HG03571 (cell line): ENCODE results near the gene GJC1.
"Not testable (repeated sequence)": the region's sequence is repeated elsewhere in the genome, so short reads cannot be mapped to it uniquely, and the experiment has no call there.

Experiments used
- ATAC-seq: cut with Tn5 transposase; IDR thresholded peaks from one replicate; pipeline ENCODE4 v1.9.1; 2021; ENCODE audit not compliant: unreplicated experiment

GJC1 gene

DNA sequence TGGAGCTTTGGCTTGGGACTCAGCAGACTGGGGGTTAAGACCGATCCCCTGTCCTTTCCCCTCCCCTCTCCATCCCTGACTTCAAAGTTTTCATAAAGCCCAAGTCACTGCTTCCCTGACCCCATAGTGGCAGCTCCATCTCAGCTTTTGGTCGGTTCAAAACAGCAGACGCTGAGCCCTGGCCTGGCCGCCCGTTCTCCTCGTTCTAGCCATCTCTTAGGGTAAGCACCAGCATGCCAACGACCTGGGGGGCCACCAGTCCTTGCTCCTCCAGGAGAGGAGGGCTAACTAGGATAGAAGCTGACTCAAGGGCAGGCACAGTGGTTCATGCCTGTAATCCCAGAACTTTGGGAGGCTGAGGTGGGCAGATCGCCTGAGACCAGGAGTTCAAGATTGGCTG, 16.1 kb upstream of the GJC1 start:
- no peak for ATAC-seq

DNA sequence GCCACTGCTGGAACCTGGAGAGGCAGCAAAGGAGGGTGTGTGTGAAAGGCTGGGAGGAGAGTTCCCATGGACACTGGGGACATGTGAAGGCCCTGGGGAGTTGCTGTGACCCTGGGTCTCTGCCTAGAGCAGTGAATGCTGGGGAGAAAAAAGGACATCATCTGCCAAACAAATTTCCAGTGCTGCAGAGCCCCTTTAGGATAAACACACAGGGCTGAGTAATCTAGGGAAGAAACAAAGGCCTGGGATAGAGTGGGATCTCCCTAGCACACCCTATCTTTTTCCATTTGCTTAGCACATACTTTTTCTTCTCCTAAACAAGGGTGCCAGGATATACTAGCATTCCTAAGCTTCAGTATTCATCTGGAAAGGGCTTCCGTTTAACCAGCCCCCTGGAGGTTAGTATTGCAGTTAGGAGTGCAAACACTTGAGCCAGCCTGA, 14.3 kb upstream of the GJC1 start:
- no peak for ATAC-seq

DNA sequence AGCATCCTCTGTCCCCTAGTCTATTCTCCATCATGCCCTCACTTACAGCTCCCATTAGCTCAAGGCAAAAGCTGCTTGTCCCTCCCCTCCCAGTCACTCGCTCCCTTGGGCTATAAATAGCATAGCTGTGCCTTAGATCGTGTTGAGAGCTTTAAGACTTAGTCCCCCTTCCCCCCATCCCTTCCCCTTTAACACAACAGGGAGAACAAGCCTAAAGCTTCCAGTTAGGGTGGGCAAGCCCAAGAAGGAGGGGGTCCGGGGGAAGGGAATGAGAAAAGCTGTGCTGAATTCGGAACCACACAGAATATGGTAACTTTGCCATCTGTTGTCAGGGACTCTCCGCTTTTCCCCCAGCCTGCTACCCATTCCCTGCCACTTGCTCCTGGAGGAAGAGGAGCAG, 12.7 kb upstream of the GJC1 start:
- ATAC-seq: no peak

DNA sequence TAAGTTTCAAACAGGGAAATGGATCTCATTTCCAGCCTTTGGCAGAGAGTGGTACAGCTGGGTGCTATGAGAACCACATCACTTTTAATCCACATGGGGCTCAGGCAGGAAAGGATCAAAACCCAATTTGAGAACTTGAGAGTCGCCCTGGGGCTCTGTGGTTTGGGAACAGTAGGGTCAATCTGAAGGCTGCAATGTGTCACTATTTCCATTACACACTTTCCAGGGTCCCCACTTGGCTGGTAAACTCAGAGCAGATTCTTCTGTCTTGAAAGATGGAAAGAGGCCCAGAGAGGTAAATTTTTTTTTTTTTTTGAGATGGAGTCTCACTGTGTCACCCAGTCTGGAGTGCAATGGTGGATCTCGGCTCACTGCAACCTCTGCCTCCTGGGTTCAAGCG, 10.8 kb upstream of the GJC1 start:
- ATAC-seq: no peak

DNA sequence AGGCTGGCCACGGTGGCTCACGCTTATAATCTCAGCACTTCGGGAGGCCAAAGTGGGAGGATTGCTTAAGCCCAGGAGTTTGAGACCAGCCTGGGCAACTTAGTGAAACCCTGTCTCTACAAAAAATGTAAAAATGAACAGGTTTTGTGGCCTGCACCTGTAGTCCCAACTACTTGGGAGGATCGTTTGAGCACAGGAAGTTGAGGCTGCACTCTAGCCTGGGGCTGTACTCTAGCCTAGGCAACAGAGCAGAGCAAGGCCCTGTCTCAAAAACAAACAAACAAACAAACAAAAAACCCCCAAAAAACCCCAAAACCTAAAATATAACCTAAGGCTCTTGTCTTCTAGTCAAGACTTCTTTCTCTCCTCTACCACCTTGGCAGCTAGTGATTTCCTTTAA, 10.2 kb upstream of the GJC1 start:
- ATAC-seq: no peak

DNA sequence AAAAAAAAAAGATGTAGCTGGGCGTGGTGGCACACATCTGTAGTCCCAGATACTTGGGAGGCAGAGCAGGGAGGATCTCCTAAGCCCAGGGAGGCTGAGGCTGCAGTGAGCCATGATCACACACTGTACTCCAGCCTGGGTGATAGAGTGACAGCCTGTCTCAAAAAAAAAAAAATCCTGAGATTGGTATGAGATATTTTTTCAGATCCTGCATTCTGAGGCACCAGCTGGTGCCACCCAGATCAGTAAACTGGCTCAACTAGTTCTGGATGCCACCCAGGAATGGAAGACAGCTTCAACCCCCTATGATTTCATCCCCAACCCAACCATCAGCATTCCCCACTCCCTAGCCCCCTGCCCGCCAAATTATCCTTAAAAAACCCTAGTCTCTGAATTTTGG, 7.1 kb upstream of the GJC1 start:
- no peak for ATAC-seq

DNA sequence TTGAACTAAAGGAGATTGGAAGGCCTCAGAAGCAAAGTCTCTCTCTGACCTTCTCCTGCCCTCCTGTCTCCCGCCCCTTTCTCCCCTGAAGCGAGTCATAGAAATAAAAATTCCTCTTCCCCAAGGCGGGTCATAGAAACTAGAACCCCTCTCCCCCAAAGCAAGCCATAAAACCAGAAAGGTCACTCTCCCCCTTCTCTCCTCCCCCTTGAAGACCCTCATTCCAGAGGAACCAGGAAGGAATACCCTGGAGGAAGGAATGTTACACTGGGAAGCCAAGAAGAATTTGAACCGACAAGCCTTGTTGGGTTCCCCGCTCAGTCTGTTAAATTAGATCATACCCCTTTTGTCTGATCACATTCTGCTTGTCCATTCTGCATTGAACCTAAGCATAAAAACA, 2.7 kb upstream of the GJC1 start:
- ATAC-seq: no peak

DNA sequence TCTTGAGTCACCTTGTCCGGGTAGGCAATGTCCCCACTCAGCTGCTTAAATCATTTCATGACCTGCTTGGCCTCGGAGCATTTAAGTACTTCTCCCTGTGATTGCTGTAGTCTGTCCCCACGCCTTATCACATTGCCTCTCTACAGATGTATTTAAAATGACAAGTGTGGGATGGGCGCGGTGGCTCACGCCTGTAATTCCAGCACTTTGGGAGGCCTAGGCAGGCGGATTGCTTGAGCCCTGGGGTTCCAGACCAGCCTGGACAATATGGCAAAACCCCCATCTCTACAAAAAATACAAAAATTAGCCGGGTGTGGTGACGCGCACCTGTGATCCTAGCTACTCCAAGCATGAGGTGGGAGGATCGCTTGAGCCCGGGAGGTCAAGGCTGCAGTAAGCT, 1.3 kb upstream of the GJC1 start:
- no peak for ATAC-seq

DNA sequence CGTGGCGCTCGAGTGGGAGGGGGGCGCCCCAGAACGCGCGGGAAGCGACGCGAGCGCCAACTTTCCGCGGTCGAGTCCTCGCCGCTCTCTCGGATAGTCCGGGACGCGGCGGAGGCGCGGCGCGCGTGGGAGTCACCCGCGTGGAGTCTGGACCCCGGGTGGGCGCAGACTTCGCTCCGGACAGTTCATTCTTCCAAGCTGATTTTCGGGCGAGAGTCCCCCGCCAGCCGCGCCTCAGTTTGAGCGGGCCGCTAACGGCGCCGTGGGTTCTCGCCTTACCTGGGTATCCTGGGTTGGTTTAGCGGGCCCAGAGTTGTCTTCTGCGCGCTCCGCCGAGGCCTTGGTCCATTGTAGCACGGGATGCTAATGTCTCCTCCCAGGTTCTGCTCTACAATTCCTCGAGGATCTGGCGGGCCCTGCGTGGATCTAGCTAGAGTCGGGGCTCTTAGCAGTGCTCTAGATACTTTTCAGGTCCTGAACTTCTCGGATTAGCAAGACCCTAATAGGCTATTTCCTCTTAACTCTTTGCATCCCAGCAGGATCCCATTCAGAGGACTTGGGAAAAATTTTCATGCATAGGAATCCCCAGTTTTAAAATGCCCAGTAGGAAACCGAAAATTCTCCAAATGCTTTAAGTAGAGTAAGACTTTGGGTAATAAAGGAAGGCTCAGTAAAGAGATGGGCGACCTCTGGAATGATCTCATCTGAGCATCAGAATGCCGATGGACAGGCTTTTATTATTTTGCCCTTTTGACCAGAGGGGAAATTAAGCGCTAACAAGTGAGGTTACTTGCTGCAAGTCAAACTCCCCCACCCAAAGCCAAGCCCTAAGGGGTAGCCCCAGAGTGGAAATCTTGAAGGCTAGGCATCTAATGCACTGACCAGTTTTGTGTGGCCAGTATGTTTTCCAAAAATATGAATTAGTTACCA, 537 bp upstream of the GJC1 start:
- ATAC-seq: no peak

DNA sequence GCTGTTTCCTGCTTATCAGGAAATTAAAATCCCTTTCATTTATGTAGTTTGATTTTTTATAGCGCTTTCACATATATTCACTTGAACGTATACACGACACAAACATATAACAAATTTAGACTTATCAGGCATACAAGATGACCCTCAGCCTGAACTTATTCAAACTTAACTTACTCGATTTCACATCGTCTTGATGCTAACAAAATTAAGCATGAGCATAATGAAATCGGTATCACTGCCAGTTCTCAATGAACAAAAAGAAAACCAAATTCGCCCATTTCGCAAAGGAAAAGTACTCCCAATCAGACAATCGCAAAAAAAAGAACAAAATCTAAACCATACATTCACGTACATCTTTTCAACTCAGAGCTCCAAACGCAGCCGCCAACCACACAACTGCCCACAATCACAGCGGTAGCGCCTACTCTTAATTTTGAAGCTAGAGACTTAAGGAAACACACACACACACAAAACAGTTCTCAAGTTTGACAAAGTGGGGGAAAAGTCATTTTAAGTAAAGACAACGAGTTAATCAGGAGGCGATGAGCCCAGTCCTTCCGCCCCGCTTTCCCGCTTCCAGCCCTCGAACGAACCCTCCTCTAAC, 1.1 kb downstream of the GJC1 start:
- ATAC-seq: no peak

DNA sequence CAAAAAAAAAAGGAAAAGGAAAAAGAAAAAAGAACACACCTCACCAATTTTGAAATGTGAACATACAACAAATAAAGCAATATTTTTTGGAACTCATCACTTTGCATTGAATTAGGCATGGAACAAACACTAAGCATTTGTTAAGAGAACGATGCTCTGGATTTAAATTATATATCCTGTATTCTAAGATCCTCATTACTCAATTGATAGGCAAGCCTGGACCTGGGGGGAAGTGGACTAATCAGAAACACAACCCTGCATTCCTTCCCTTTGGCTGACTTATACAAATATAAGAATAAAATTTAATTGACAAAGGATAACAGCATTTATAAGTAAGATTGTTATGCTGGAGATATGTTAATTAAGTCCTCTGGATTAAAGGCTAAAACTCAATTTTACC, 2.2 kb downstream of the GJC1 start:
- ATAC-seq: no peak

DNA sequence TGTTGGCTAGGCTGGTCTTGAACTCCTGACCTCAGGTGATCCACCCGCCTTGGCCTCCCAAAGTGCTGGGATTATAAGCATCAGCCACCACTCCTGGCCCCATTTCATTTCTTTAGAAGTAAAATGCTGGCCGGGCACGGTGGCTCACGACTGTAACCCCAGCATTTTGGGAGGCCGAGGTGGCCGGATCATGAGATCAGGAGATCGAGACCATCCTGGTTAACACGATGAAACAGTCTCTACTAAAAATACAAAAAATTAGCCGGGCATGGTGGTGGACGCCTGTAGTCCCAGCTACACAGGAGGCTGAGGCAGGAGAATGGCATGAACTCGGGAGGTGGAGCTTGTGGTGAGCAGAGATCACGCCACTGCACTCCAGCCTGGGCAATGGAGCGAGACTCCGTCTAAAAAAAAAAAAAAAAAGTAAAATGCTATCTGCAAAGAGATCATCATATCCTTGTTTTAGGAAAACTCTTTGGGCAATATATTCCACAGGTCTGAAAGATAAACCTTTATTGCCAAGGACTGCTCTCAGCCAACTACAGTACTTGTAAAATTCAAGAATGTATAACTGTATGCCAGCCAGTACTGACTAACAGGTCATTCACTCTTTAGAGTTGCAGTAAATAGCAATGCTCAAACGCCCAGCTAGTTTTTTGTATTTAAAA, 3.8 kb downstream of the GJC1 start:
- ATAC-seq: no peak

DNA sequence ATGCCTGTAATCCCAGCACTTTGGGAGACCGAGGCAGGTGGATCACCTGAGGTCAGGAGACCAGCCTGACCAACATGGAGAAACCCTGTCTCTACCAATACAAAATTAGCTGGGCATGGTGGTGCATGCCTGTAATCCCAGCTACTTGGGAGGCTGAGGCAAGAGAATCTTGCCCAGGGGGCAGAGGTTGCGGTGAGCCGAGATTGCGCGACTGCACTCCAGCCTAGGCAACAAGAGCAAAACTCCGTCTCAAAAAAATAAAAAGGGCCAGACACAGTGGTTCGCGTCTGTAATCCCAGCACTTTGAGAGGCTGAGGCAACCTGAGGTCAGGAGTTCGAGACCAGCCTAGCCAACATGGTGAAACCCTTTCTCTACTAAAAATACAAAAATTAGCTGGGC, 4.9 kb downstream of the GJC1 start:
- ATAC-seq: not testable (repeated sequence)

DNA sequence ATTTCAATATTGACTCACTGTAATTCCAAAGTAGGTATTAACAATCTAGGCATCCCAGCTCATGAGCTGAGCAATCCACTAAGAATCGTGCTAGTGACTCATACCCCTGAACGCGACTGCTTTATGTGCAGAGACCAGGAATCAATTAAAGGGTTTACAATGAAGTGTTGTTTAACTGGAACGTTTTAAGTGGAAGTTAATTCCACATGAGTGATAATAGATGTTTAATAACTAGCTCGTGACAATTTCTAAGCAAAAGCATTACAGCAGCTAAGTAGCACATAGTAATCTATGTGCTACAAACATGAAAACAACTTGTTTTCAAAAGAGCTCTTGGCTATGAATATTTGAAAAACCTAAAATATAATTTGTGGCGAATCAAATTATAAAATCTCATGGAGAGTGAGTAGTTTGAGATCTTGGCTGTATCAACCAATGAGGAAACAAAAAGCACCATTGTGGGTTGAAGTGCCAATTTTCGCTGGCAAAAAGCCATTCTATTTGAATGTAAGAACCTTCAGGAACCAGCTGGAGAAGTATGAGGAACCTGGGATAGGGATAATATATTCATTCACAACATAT, 9.4 kb downstream of the GJC1 start:
- ATAC-seq: no peak

DNA sequence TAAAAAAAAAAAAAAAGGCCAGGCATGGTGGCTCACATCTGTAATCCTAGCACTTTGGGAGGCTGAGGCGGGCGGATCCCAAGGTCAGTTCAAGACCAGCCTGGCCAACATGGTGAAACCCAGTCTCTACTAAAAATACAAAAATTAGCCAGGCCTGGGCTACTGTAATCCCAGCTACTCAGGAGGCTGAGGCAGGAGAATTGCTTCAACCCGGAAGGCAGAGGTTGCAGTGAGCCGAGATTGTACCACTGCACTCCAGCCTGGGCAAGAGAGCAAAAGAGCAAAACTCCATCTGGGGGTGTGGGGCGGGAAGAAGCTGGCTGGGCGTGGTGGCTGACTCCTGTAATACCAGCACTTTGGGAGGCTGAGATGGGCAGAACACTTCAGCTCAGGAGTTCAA, 11.6 kb downstream of the GJC1 start:
- ATAC-seq: not testable (repeated sequence)

DNA sequence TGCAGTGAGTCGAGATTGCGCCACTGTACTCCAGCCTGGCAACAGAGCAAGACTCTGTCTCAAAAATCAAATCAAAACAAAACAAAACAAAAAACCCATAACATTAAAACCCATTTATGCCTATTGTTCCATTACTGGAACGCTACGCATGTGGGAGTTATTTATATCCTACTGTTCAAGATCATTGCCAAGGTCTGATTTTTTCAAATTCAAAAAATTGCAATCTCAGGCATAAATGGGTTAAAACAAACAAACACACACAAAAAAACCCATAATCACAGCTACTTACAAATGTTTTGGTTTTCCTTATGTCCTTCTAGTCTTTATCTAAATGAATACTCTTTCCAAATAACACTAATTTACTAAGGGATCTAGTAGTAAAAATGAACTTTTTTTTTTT, 17.8 kb downstream of the GJC1 start:
- ATAC-seq: no peak

DNA sequence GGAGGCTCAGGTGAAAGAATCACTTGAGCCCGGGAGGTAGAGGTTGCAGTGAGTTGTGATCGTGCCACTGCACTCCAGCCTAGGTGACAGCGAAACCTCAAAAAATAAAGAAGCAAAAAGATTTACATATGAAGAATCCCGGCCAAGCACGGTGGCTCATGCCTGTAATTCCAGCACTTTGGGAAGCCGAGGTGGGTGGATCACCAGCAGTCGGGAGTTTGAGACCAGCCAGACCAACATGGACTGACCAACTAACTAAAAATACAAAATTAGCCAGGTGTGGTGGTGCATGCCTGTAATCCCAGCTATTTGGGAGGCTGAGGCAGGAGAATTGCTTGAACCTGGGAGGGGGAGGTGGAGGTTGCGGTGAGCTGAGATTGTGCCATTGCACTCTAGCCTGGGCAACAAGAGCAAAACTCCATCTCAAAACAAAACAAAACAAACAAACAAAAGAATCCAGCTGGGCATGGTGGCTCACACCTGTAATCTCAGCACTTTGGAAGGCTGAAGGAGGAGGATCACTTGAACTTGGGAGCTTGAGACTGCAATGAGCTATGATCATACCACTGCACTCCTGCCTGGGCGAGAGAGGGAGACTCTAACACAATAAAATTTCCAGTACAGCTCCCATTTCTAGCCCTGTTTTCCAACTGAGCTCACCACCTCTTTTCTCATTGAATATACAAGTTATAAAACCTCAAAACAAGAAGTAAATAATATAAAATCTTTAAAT, 21.3 kb downstream of the GJC1 start:
- ATAC-seq: not testable (repeated sequence)

DNA sequence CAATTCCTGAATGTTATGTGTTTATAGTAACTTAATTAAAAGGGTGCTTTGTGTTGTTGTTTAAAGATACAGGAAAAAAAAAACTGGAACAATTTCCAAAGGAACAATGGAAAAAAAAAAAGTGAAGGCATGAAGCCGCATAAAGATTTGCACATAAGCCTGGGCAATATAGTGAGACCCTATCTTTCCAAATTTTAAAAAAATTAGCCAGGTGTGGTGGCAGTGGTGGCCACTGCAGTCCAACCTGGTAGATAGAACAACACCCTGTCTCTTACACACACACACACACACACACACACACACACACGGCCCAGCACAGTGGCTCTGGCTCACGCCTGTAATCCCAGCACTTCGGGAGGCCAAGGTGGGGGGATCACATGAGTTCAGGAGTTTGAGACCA, 21.9 kb downstream of the GJC1 start:
- ATAC-seq: no peak

DNA sequence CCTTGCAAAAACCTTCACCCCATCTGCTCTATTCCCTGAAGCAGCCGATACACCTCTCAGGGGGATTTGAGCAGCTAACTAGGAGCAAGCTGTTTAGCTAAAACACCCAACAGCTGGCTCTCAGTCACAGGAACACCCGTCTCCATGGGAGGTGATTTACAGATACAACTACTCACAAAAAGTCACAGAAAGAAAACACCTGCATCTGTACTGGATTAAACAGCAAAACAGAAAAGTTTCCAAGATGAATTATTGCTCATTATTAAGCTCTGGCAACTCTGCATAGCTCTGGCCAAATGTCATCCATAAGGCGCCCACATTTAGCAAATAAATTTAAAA, 22.3 kb downstream of the GJC1 start:
- ATAC-seq: no peak

DNA sequence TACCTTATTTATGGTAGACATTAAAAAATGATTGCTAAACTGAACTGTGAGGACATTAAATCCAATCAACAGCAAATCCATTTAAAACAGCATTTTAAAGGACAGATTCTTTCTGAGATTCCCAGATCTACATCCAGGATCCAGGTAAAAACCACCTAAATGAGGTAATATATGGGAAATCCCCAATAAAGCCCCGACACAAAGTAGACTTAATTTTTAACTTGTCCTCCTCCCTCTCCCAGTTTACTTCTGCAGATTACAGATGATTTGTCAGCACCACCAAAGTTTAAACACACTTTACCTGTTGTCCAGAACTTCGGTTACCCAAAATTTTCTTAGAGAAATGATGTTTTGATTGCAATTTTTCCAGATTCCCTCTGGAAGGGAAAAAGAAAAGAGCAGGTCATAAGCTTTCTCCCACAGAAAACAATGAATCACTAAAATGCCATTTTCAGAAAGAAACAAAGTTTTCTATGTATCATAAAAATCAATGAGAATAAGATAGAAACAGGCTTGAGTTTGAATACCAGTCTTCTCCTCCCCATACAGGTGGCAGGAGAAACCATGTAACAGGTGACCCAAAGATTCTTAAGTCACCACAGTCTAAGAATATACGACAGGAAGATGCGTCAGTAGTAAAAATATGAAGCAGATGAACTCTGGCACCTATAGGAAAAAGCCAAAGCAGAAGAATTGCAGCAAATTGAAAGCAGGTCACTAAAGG, 22.8 kb downstream of the GJC1 start:
- ATAC-seq: no peak
